K562 (cell line): ENCODE data around the gene ROR2. TPM values are rescaled to one million over a fixed set of nuclear protein-coding genes. Genes with fewer than 3 reads are reported as not detected.

ENCODE experiments used
- ATAC-seq: fragments of 200-7000 bp; cut with Tn5 transposase; 3 replicates; pipeline ENCODE4 v1.9.1; 2020; ENCODE audit warnings: moderate library complexity
- BruUV-seq: library from RNA; stranded (reverse); fragments of 400-500 nt; replicated peaks from 2 replicates; lab custom pipeline; 2021; lab: Mats Ljungman, UMichigan
- CTCF ChIA-PET: fragments of 300-600 bp; formaldehyde crosslinking; extraction: SDS; loops from one replicate; lab custom pipeline; 2021; ENCODE audit warnings: low intra/inter-chr PET ratio; lab: Yijun Ruan, JAX
- POLR2A ChIA-PET: fragments of 300-600, 350-650 bp; sonication (Branson Sonifier 250); formaldehyde crosslinking; extraction: SDS; loops from one replicate; lab custom pipeline; 2021; ENCODE audit warnings: antibody characterized with exemption, inconsistent platforms; lab: Yijun Ruan, JAX
- DNase-seq, 4 experiments: peaks; one replicate each; pipeline versions ENCODE4 v3.0.0 to v3.0.0-alpha.2; 2011 to 2018; ENCODE audit warnings: low spot score in 3 of 4, mixed read lengths in 3 of 4; ENCODE audit errors: extremely low read depth in 1 of 4
- FAIRE-seq: peaks from 2 replicates; lab custom pipeline; 2011; peaks lifted over from hg19 to GRCh38; lab: Jason Lieb, UNC
- H2AFZ ChIP-seq: 2 replicates; pipeline ENCODE4 v1.6.0; 2011; ENCODE audit warnings: low read depth, low read length, control low read depth, inconsistent platforms
- H3K27ac ChIP-seq: fragments of 200-600 bp; 3 replicates; pipeline ENCODE4 v1.8.0; 2011; ENCODE audit warnings: low read depth, mild to moderate bottlenecking, control low read depth, inconsistent platforms, low read length, moderate library complexity, mixed read lengths; ENCODE audit errors: extremely low read depth
- H3K27me3 ChIP-seq, 2 experiments: fragments of 300-600 bp in 1 of 2; 2 replicates in 1 of 2; 3 replicates in 1 of 2; pipeline versions ENCODE4 v1.6.0 to v1.8.0; 2011; ENCODE audit warnings: inconsistent platforms in 2 of 2, low read length in 2 of 2, mild to moderate bottlenecking in 1 of 2, mixed read lengths in 1 of 2, moderate library complexity in 1 of 2; ENCODE audit not compliant: control insufficient read depth in 2 of 2, insufficient read depth in 2 of 2
- H3K36me3 ChIP-seq: fragments of 300-600 bp; 3 replicates; pipeline ENCODE4 v1.8.0; 2011; ENCODE audit warnings: mild to moderate bottlenecking, low read length, inconsistent platforms; ENCODE audit not compliant: control insufficient read depth, insufficient read depth
- H3K4me1 ChIP-seq, 2 experiments: fragments of 200-600 bp in 1 of 2; replicated peaks in 1 of 2; 2 replicates in 1 of 2; 3 replicates in 1 of 2; pipeline versions ENCODE4 v1.5.1 to v1.8.0; 2011; ENCODE audit warnings: inconsistent platforms in 2 of 2, low read length in 2 of 2, mild to moderate bottlenecking in 1 of 2, mixed read lengths in 1 of 2, moderate library complexity in 1 of 2; ENCODE audit not compliant: control insufficient read depth in 2 of 2, insufficient read depth in 2 of 2
- H3K4me2 ChIP-seq: 2 replicates; pipeline ENCODE4 v1.6.1; 2011; ENCODE audit warnings: low read length, control low read depth, inconsistent platforms, mixed read lengths; ENCODE audit not compliant: insufficient read depth
- H3K4me3 ChIP-seq: fragments of 200-600 bp; sonication (generic), shearing (Covaris generic); 2 replicates; pipeline ENCODE4 v1.5.1; 2016; ENCODE audit warnings: control low read depth, inconsistent platforms
- H3K79me2 ChIP-seq: fragments of 200-600 bp; 3 replicates; pipeline ENCODE4 v1.8.0; 2011; ENCODE audit warnings: low read length, inconsistent platforms; ENCODE audit not compliant: control insufficient read depth, insufficient read depth
- H3K9ac ChIP-seq, 2 experiments: 2 replicates each; pipeline versions ENCODE4 v1.6.0 to v1.6.1; 2011; ENCODE audit warnings: low read depth in 2 of 2, low read length in 2 of 2, control low read depth in 1 of 2, inconsistent platforms in 1 of 2, mild to moderate bottlenecking in 1 of 2, mixed read lengths in 1 of 2; ENCODE audit not compliant: insufficient read depth in 1 of 2
- H3K9me1 ChIP-seq: one replicate; pipeline ENCODE4 v1.6.0; 2011; ENCODE audit warnings: inconsistent platforms, mild to moderate bottlenecking, low read length, moderate library complexity; ENCODE audit not compliant: control insufficient read depth, insufficient read depth
- H3K9me3 ChIP-seq: replicated peaks from 2 replicates; pipeline ENCODE4 v1.5.1; 2011; ENCODE audit warnings: low read depth, low read length, inconsistent platforms; ENCODE audit not compliant: control insufficient read depth, insufficient read depth
- H4K20me1 ChIP-seq: replicated peaks from 2 replicates; pipeline ENCODE4 v1.6.1; 2011; ENCODE audit warnings: low read length, inconsistent platforms, mixed read lengths; ENCODE audit not compliant: control insufficient read depth, insufficient read depth
- ARID3B ChIP-seq: fragments of 250-450 bp; sonication (Bioruptor Pico); IDR thresholded peaks from 2 replicates; pipeline ENCODE4 v1.4.0; 2020; ENCODE audit warnings: borderline replicate concordance
- ESRRB ChIP-seq: fragments of 250-450 bp; sonication (Bioruptor Pico); IDR thresholded peaks from 2 replicates; pipeline ENCODE4 v1.5.0; 2020; ENCODE audit warnings: mild to moderate bottlenecking, moderate library complexity, borderline replicate concordance
- HDGF ChIP-seq: fragments of 450-650 bp; IDR thresholded peaks from 2 replicates; pipeline ENCODE4 v1.6.1; 2016
- HMG20A ChIP-seq: fragments of 450-650 bp; formaldehyde crosslinking; conservative IDR thresholded peaks from 2 replicates; pipeline ENCODE4 v1.4.0; 2020; ENCODE audit warnings: mild to moderate bottlenecking, mixed read lengths
- HSF4 ChIP-seq: fragments of 250-450 bp; sonication (Bioruptor Pico); IDR thresholded peaks from 2 replicates; pipeline ENCODE4 v2.1.2; 2022; ENCODE audit warnings: mild to moderate bottlenecking, moderate library complexity, borderline replicate concordance
- MEF2D ChIP-seq: conservative IDR thresholded peaks from 2 replicates; pipeline ENCODE4 v1.6.1; 2016; ENCODE audit warnings: low read depth, missing genetic modification characterization, missing compliant biosample characterization
- MTA3 ChIP-seq: fragments of 450-650 bp; formaldehyde crosslinking; IDR thresholded peaks from 2 replicates; pipeline ENCODE4 v1.6.1; 2017; ENCODE audit warnings: mild to moderate bottlenecking, borderline replicate concordance
- RBFOX2 ChIP-seq: fragments of 200-400 bp; formaldehyde crosslinking; IDR thresholded peaks from 2 replicates; pipeline ENCODE4 v1.6.1; 2017; ENCODE audit warnings: low read depth, mild to moderate bottlenecking, low read length, moderate library complexity
- RBM34 ChIP-seq: fragments of 200-400 bp; formaldehyde crosslinking; IDR thresholded peaks from 2 replicates; pipeline ENCODE4 v1.6.1; 2018; ENCODE audit warnings: low read length, borderline replicate concordance; ENCODE audit not compliant: insufficient read depth
- SETDB1 ChIP-seq: IDR thresholded peaks from one replicate; pipeline ENCODE4 v1.6.1; 2012; ENCODE audit warnings: low read length, control low read depth, inconsistent platforms
- SIX5 ChIP-seq, 2 experiments: IDR thresholded peaks; 2 replicates each; pipeline ENCODE4 v1.6.1; 2011; ENCODE audit warnings: low read length in 2 of 2, borderline replicate concordance in 1 of 2, low read depth in 1 of 2, mild to moderate bottlenecking in 1 of 2, moderate library complexity in 1 of 2; ENCODE audit not compliant: insufficient read depth in 1 of 2
- SRSF3 ChIP-seq: fragments of 200-400 bp; formaldehyde crosslinking; IDR thresholded peaks from 2 replicates; pipeline ENCODE4 v1.6.1; 2016; ENCODE audit warnings: mild to moderate bottlenecking, low read length, moderate library complexity; ENCODE audit not compliant: insufficient read depth
- ZBTB7A ChIP-seq: IDR thresholded peaks from 2 replicates; pipeline ENCODE4 v1.6.1; 2011; ENCODE audit warnings: low read depth, mild to moderate bottlenecking, low read length, moderate library complexity, borderline replicate concordance; ENCODE audit not compliant: control insufficient read depth
- ZFP30 ChIP-seq: fragments of 250-450 bp; sonication (Bioruptor Pico); IDR thresholded peaks from 2 replicates; pipeline ENCODE4 v1.8.0; 2022; ENCODE audit warnings: moderate library complexity, mild to moderate bottlenecking, inconsistent platforms, borderline replicate concordance
- ZNF583 ChIP-seq: fragments of 250-450 bp; sonication (Bioruptor Pico); IDR thresholded peaks from 2 replicates; pipeline ENCODE4 v1.4.0; 2020
- WGBS: fragments of 100-300 bp; shearing (Covaris generic); methylation state at CpG from one replicate; pipeline ENCODE4 v1.1.6; 2016; ENCODE audit warnings: low coverage, mixed read lengths; ENCODE audit not compliant: insufficient coverage; ENCODE audit errors: missing lambda C conversion rate; 5-methylcytosine and 5-hydroxymethylcytosine counted together
- in situ Hi-C: fragments of 300-500 bp; cut with MboI; formaldehyde crosslinking; loops from 4 replicates; pipeline ENCODE4 v1.15.0; 2018; ENCODE audit warnings: inconsistent platforms, mixed read lengths
- intact Hi-C: fragments of 100-400 bp; cut with micrococcal nuclease; formaldehyde crosslinking; loops from 2 replicates; pipeline ENCODE4 v1.14.2; 2022
- polyA plus RNA-seq, 8 experiments: library from polyadenylated mRNA; depleted of rRNA in 4 of 8; stranded (reverse) in 5 of 8; unstranded in 3 of 8; fragments of >200 nt; fragmentation: Nextera tagmentation in 2 of 8; fragmentation: Illumina TruSeq in 1 of 8; extraction: Ambion mirVana in 2 of 8; extraction: Trizol in 1 of 8; gene quantifications; 2 replicates each; pipeline versions ENCODE4 v1.2.1 to v1.2.3, GENCODE V29; 2011 to 2014; ENCODE audit warnings: inconsistent platforms in 1 of 8, missing spikeins in 1 of 8
- total RNA-seq, 7 experiments: library from RNA; depleted of rRNA in 6 of 7; stranded (reverse); fragments of >200 nt in 6 of 7; fragmentation: Illumina TruSeq in 2 of 7; extraction: Trizol in 2 of 7; gene quantifications; 2 replicates each; pipeline versions ENCODE4 v1.2.1 to v1.2.3, GENCODE V29; 2011 to 2021; ENCODE audit warnings: low replicate concordance in 1 of 7
- TF ChIP-seq, protein P1 (sequence below): fragments of 250-450 bp; sonication (Bioruptor Pico); IDR thresholded peaks from 2 replicates; pipeline ENCODE4 v1.5.0; 2021; ENCODE audit warnings: mild to moderate bottlenecking, moderate library complexity

ROR2 gene
- total and polyA plus RNA-seq, 9 of the 15 experiments (the other 6 are each of a cell fraction or from before 2014, with no cell fraction given) = 5.6 to 33.8 (median 15.3) TPM

DNA sequence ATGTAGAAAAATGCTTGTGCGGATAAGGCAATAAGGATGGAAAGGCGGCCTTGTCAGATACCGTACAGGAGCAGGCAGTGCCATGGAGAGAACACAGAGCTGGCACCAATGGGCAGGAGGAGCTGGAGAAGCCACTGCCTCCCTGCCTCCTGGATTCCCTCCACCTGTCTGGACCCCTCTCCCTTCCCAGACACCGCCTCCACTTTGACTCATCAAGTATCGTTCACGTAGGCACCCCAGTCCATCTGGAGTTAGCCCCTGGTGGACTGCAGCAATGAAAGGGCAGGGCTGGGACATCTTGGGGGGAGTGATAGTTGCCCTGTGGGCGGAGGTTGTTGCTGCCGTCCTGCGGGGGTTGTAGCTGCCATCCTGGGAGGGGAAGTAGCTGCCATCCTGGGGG, 232.0 kb downstream of the ROR2 start:
- DNase-seq (no peak), ATAC-seq (no peak), FAIRE-seq (no peak)
- no peak overlapping the region for H2AFZ ChIP-seq
- H3K79me2 ChIP-seq = no peaks in the 10 kb centered on the region
- H3K27me3 ChIP-seq = no peaks in the 10 kb centered on the region
- 65% methylated on average over 9 of the region's 9 CpGs for WGBS
- intact Hi-C loops = no loop called here
- peaks cover 10% of the 10 kb centered on the region; the same call in 2 of the 3 replicates for H3K36me3 ChIP-seq
- H3K9ac ChIP-seq = no peak overlapping the region
- peaks cover 2% of the 10 kb centered on the region; the same call in 1 of the 2 replicates for H3K9me3 ChIP-seq
- CTCF ChIA-PET = no interaction called here
- H3K27ac ChIP-seq = no peak overlapping the region
- BruUV-seq = no TSS peak
- peaks cover 6 to 9% of the 10 kb centered on the region in 2 experiments; a peak in 4 of 5 replicates for H3K4me1 ChIP-seq
- POLR2A ChIA-PET = interaction anchor here (0.7 kb wide), 1 partner anchor 18 kb away, joined by 3 read pairs; no protein-coding TSS in a partner anchor
- no peaks in the 10 kb centered on the region for H4K20me1 ChIP-seq
- H3K4me3 ChIP-seq = no peak overlapping the region
- H3K4me2 ChIP-seq = no peak overlapping the region
- no peaks in the 10 kb centered on the region for H3K9me1 ChIP-seq
- in situ Hi-C loops = no loop called here
- TF ChIP-seq SRSF3 = no peak
- no peak for TF ChIP-seq ZNF583 (CRISPR knock-in tag)
- TF ChIP-seq SIX5 (IDR thresholded peaks at IDR 0.05; ENCODE audit: borderline replicate concordance in 1 of 2, insufficient read depth in 1 of 2, low read depth in 1 of 2, low read length in 2 of 2) = no peak
- no peak for TF ChIP-seq RBFOX2
- no peak for TF ChIP-seq ZFP30 (CRISPR knock-in tag)
- TF ChIP-seq SETDB1 = no peak
- TF ChIP-seq HSF4 (CRISPR knock-in tag) = no peak
- TF ChIP-seq, protein P1, sequence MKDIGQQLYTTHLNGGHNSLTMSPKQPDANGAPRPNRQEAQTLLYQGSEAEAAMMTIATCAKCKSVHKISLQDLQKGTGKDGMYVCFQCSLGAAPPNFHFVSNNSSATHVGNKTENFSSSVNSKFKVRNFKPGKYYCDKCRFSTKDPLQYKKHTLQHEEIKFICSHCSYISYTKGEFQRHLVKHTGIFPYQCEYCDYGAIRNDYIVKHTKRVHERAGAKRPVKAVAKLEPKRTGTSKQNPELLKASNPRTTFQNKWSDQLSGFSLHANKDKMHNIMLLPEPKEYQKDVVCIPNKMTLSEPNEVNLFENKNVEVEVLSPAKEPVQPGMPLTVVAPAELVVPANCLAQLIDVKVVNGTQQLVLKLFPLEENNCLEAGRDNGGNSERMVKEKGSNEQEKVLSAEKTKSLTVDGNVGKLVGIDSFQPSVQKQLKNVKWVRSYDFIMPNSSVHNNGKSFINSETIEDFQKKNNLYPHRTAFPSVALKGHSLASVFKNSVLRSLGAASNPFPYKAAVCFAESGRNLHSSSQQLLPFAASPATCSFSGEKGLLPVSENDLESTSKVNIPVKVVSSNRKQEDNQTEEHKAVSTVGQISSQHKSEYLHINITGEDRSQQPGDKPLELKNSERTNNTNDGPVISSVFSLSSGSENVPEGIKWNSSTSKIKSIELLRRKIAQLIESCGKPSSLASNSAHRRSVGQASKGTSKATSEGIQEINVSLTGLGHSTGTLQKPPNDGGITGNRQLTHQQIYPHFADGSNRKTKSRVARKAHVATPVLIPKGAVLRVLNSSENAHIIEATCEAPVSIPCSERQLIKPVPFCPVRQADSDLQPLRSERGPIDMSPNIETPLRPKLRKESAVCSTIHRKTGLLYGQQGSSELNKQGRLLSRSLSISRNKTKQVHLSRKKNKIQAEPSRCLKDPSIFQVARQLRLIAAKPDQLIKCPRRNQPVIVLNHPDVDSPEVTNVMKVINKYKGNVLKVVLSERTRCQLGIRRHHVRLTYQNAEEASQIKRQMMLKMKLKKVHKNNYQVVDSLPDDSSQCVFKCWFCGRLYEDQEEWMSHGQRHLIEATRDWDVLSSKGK = no peak
- no peak for TF ChIP-seq MTA3
- TF ChIP-seq MEF2D = no peak
- no peak for TF ChIP-seq RBM34
- TF ChIP-seq ESRRB (CRISPR knock-in tag) = no peak
- TF ChIP-seq HDGF = no peak
- no peak for TF ChIP-seq ZBTB7A
- no peak for TF ChIP-seq HMG20A (CRISPR knock-in tag)
- no peak for TF ChIP-seq ARID3B (CRISPR knock-in tag)
